ENCODE data around the gene NDUFAF4.
A peak's percentile ranks its signal among the peaks of the same experiment; 100 is the strongest.

NDUFAF4 gene

DNA sequence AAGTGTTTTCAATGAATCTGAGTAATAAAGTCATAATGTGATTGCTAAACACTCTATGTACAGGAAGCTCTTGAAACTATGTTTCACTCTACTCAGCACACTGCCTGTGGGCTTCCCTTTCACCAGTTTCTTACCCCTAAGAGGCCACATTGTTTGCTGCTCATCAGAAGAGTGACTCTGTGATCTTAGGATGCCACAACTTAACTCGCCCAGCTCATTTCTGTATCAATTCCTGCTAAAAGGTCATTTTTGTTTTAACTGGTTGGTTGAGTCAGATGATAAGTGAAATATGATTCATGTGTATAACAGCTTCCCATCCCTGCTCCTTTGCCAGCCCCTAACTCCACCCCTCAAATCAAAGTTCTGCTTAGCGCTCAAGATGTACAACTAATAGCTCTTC lies 9.8 kb upstream of the NDUFAF4 start:
- TF ChIP-seq, protein P1, sequence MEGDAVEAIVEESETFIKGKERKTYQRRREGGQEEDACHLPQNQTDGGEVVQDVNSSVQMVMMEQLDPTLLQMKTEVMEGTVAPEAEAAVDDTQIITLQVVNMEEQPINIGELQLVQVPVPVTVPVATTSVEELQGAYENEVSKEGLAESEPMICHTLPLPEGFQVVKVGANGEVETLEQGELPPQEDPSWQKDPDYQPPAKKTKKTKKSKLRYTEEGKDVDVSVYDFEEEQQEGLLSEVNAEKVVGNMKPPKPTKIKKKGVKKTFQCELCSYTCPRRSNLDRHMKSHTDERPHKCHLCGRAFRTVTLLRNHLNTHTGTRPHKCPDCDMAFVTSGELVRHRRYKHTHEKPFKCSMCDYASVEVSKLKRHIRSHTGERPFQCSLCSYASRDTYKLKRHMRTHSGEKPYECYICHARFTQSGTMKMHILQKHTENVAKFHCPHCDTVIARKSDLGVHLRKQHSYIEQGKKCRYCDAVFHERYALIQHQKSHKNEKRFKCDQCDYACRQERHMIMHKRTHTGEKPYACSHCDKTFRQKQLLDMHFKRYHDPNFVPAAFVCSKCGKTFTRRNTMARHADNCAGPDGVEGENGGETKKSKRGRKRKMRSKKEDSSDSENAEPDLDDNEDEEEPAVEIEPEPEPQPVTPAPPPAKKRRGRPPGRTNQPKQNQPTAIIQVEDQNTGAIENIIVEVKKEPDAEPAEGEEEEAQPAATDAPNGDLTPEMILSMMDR (IDR thresholded peaks at IDR 0.05): no peak
- Histone ChIP-seq H3K4me1 (no peaks in the 10 kb centered on the region), H3K4me3 (ENCODE audit: low read depth, low read length) (no peak overlapping the region), H3K79me2 (no peaks in the 10 kb centered on the region), H3K9me3 (ENCODE audit: control insufficient read depth, low read length) (no peaks in the 10 kb centered on the region), H3K9ac (no peak overlapping the region), H3K4me2 (ENCODE audit: low read length) (no peak overlapping the region), H2AFZ (no peak overlapping the region), H3K27me3 (ENCODE audit: control insufficient read depth, insufficient read depth, low read length) (no peaks in the 10 kb centered on the region), H3K36me3 (ENCODE audit: control insufficient read depth, insufficient read depth, low read length) (no peaks in the 10 kb centered on the region), H3K27ac (no peak overlapping the region)

DNA sequence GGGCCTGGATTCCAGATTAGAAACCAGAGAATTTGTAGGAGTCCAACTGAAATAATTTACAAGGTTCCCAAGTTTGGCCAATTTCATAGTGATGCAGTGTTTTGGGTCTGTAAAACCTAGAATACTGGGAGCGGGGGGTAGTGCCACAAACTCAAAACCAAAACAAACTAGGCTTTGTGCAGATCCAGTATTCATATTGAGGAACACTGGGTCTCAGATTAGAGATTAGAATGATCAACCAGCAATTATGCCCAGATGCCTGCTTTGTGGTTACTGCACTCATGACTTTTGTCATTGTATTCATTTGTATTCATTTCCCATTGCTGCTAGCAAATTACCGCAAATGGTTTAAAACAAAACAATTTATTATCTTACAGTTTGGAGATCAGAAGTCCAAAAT lies 3.2 kb upstream of the NDUFAF4 start:
- Histone ChIP-seq H3K4me2 (ENCODE audit: low read length) (no peak overlapping the region), H3K4me1 (peaks cover 7% of the 10 kb centered on the region), H3K4me3 (ENCODE audit: low read depth, low read length) (no peak overlapping the region), H3K27ac (no peak overlapping the region), H2AFZ (no peak overlapping the region), H3K9me3 (ENCODE audit: control insufficient read depth, low read length) (no peaks in the 10 kb centered on the region), H3K79me2 (peaks cover 7% of the 10 kb centered on the region), H3K27me3 (ENCODE audit: control insufficient read depth, insufficient read depth, low read length) (no peaks in the 10 kb centered on the region), H3K9ac (no peak overlapping the region), H3K36me3 (ENCODE audit: control insufficient read depth, insufficient read depth, low read length) (no peaks in the 10 kb centered on the region)
- TF ChIP-seq, protein P1 (IDR thresholded peaks at IDR 0.05): no peak

DNA sequence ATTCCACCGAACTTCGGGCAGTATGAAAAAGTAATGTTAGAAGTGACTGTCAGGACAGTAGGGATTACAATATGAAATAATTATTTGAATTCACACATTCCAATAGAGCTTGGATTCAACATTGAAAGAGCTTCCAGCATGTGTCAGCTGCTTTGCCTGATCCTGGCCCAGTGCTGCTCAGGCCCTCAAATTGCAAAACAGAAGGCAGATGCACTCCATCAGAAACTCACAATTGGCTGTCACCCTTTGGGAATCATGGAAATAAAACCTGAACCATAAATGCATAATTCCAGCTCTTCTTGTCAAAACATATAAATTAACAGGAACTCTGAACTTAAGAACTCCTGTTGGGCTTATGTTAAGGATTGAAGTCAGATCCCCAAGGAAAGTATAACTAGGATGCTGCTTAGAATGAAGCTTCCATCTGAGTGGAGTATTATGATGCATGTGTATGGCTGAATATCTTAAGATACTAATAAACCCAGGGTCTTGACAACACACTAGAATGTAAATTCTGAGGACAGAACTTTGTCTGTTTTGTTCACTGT lies 1.8 kb upstream of the NDUFAF4 start:
- Histone ChIP-seq H3K9ac (no peak overlapping the region), H3K4me2 (ENCODE audit: low read length) (no peak overlapping the region), H3K27me3 (ENCODE audit: control insufficient read depth, insufficient read depth, low read length) (no peaks in the 10 kb centered on the region), H3K79me2 (peaks cover 8% of the 10 kb centered on the region), H3K36me3 (ENCODE audit: control insufficient read depth, insufficient read depth, low read length) (no peaks in the 10 kb centered on the region), H3K4me3 (ENCODE audit: low read depth, low read length) (no peak overlapping the region), H3K9me3 (ENCODE audit: control insufficient read depth, low read length) (no peaks in the 10 kb centered on the region), H3K27ac (no peak overlapping the region), H2AFZ (peak overlapping the region; percentile 98), H3K4me1 (peaks cover 7% of the 10 kb centered on the region)
- TF ChIP-seq, protein P1 (IDR thresholded peaks at IDR 0.05): no peak

DNA sequence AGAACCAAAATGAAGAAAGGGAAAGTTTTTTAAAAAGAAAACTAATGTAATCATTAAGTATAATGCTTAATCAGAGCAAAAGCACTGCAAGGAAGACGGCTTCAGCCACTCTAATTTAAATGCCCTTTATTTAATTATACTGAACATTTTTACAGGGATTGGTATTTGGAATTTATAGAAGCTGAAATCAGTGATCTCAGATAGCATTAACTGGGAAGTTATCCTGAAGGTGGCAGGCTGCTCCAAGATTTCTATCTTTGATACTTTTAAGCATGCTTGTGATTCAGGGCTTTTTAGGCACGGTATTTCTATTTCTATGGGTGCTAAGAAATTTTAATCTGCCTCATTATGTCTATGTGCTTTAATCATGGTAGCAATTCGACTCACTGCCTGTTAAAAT lies 1.3 kb upstream of the NDUFAF4 start:
- H3K36me3 ChIP-seq (ENCODE audit: control insufficient read depth, insufficient read depth, low read length): no peaks in the 10 kb centered on the region
- peak overlapping the region; percentile 98 for H2AFZ ChIP-seq
- TF ChIP-seq, protein P1 (IDR thresholded peaks at IDR 0.05): peak; percentile 65
- H3K27me3 ChIP-seq (ENCODE audit: control insufficient read depth, insufficient read depth, low read length): no peaks in the 10 kb centered on the region
- peaks cover 7% of the 10 kb centered on the region for H3K4me1 ChIP-seq
- peak overlapping the region; percentile 96 for H3K27ac ChIP-seq
- H3K79me2 ChIP-seq: peaks cover 8% of the 10 kb centered on the region
- H3K4me3 ChIP-seq (ENCODE audit: low read depth, low read length): peak overlapping the region; percentile 98
- H3K9me3 ChIP-seq (ENCODE audit: control insufficient read depth, low read length): no peaks in the 10 kb centered on the region
- H3K9ac ChIP-seq: no peak overlapping the region
- H3K4me2 ChIP-seq (ENCODE audit: low read length): peak overlapping the region; percentile 98

DNA sequence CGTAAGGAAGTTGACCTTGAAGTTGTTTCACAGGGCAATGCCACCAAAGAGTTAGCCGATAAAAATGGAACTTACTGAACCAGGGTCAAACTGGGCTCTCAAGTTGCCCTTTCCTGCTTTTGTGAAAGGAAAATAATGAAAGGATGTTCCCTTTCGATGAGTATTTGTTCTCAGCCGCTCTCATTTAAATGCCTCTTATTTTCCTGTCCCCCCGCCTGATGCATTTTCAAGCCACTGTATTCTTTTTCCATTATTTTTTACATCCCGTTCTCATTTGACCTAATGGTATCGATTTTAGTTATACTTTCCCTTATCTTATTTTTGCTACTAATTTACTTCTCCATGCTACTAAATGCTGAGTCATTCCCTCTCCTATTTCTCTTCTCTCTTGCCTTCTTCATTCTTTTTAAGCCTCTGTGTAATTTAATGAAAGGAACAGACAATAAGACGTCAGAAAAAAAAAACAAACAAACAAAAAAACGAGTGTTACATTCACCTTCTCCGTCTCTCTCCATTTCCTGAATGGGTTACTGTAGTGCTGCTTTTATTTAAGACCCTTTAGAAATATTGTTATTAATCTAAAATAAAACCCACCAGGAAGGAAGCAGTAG lies 655 bp upstream of the NDUFAF4 start:
- Histone ChIP-seq H3K9ac (no peak overlapping the region), H3K9me3 (ENCODE audit: control insufficient read depth, low read length) (no peaks in the 10 kb centered on the region), H3K27me3 (ENCODE audit: control insufficient read depth, insufficient read depth, low read length) (no peaks in the 10 kb centered on the region), H3K4me3 (ENCODE audit: low read depth, low read length) (peak overlapping the region; percentile 98), H3K36me3 (ENCODE audit: control insufficient read depth, insufficient read depth, low read length) (no peaks in the 10 kb centered on the region), H3K79me2 (peaks cover 8% of the 10 kb centered on the region), H3K4me2 (ENCODE audit: low read length) (peak overlapping the region; percentile 98), H3K27ac (peak overlapping the region; percentile 96), H3K4me1 (peaks cover 7% of the 10 kb centered on the region), H2AFZ (peak overlapping the region; percentile 98)
- TF ChIP-seq, protein P1 (IDR thresholded peaks at IDR 0.05): no peak

All from parathyroid adenoma (tissue), 2 donors.